ENCODE data around the gene SEMA4G.

- TF ChIP-seq CTCF (IDR thresholded peaks at IDR 0.05), result no peak
- no peak for TF ChIP-seq POLR2A (IDR thresholded peaks at IDR 0.05; ENCODE audit: low read depth)
Measured at GRCh38 chr10:100960251-100960650, 9.1 kb upstream of the SEMA4G start.
